A549 (cell line): Measurements from ENCODE around the gene ASIC2. TPM values are rescaled to one million over a fixed set of nuclear protein-coding genes. Genes with fewer than 3 reads are reported as not detected.
A peak's percentile ranks its signal among the peaks of the same experiment; 100 is the strongest.

Experiments used
- ATAC-seq, 2 experiments: fragments of 200-7000 bp in 1 of 2; fragments of >200 bp in 1 of 2; cut with Nextera tagmentation in 1 of 2; cut with Tn5 transposase in 1 of 2; 3 replicates each; pipeline versions ENCODE4 v1.8.0 to v1.9.1; 2018 to 2020; ENCODE audit warnings: mild to moderate bottlenecking in 1 of 2, moderate library complexity in 1 of 2
- CTCF ChIA-PET: fragments of 300-600 bp; sonication (Branson Sonifier 250); formaldehyde crosslinking; extraction: SDS; loops from one replicate; lab custom pipeline; 2021; ENCODE audit warnings: antibody characterized with exemption, inconsistent platforms; lab: Yijun Ruan, JAX
- POLR2A ChIA-PET: fragments of 350-600 bp; formaldehyde crosslinking; extraction: SDS; loops from one replicate; lab custom pipeline; 2021; ENCODE audit warnings: antibody characterized with exemption, inconsistent platforms; lab: Yijun Ruan, JAX
- DNase-seq, 2 experiments: peaks; one replicate each; pipeline versions ENCODE4 v3.0.0 to v3.0.0-alpha.2; 2011 to 2016; ENCODE audit warnings: low read depth in 1 of 2, low spot score in 1 of 2
- FAIRE-seq: peaks from 2 replicates; lab custom pipeline; 2011; peaks lifted over from hg19 to GRCh38; lab: Jason Lieb, UNC
- H3K27ac ChIP-seq, 2 experiments: fragments of >200 bp; sonication (Bioruptor Twin); formaldehyde crosslinking; 3 replicates each; pipeline ENCODE4 v1.5.1; 2016 to 2017
- H3K4me1 ChIP-seq: fragments of >200 bp; sonication (Bioruptor Twin); formaldehyde crosslinking; 3 replicates; pipeline ENCODE4 v1.6.1; 2016
- H3K4me2 ChIP-seq: fragments of >200 bp; sonication (Bioruptor Twin); formaldehyde crosslinking; 3 replicates; pipeline ENCODE4 v1.6.1; 2016
- H3K4me3 ChIP-seq: fragments of >200 bp; sonication (Bioruptor Twin); formaldehyde crosslinking; 3 replicates; pipeline ENCODE4 v1.5.1; 2016
- H3K9me3 ChIP-seq: fragments of >200 bp; sonication (Bioruptor Twin); formaldehyde crosslinking; 3 replicates; pipeline ENCODE4 v1.6.1; 2016
- BHLHE40 ChIP-seq: IDR thresholded peaks from 2 replicates; pipeline ENCODE4 v1.6.1; 2012; ENCODE audit warnings: low read depth, low read length, inconsistent platforms
- CEBPB ChIP-seq, 2 experiments: fragments of >200 bp in 1 of 2; sonication (Bioruptor Twin) in 1 of 2; formaldehyde crosslinking in 1 of 2; IDR thresholded peaks; 2 replicates each; pipeline ENCODE4 v1.6.1; 2012 to 2016
- EHF ChIP-seq: fragments of 250-450 bp; sonication (Bioruptor Pico); IDR thresholded peaks from 2 replicates; pipeline ENCODE4 v1.5.0; 2020; ENCODE audit warnings: mild to moderate bottlenecking
- ELK1 ChIP-seq: fragments of 150-350 bp; IDR thresholded peaks from 2 replicates; pipeline ENCODE4 v1.6.1; 2014; ENCODE audit warnings: low read depth, mild to moderate bottlenecking, low read length
- EP300 ChIP-seq, 2 experiments: fragments of >200 bp; sonication (Bioruptor Twin); formaldehyde crosslinking; IDR thresholded peaks; 2 replicates in 1 of 2; 3 replicates in 1 of 2; pipeline ENCODE4 v1.6.1; 2016 to 2017
- FOSB ChIP-seq: fragments of 250-450 bp; sonication (Bioruptor Pico); IDR thresholded peaks from 2 replicates; pipeline ENCODE4 v1.5.0; 2020; ENCODE audit warnings: mild to moderate bottlenecking, moderate library complexity
- FOSL2 ChIP-seq, 2 experiments: fragments of 450-650 bp in 1 of 2; fragments of >200 bp in 1 of 2; sonication (Bioruptor Twin) in 1 of 2; formaldehyde crosslinking; IDR thresholded peaks; 2 replicates each; pipeline versions ENCODE4 v1.5.0 to v1.6.1; 2016 to 2020; ENCODE audit warnings: mild to moderate bottlenecking in 1 of 2, moderate library complexity in 1 of 2
- FOXS1 ChIP-seq: fragments of 250-450 bp; sonication (Bioruptor Pico); IDR thresholded peaks from 2 replicates; pipeline ENCODE4 v1.5.0; 2020; ENCODE audit warnings: mild to moderate bottlenecking, moderate library complexity
- GATA3 ChIP-seq: IDR thresholded peaks from 2 replicates; pipeline ENCODE4 v1.6.1; 2012; ENCODE audit warnings: borderline replicate concordance
- HES2 ChIP-seq: fragments of >200 bp; sonication (Bioruptor Twin); formaldehyde crosslinking; IDR thresholded peaks from 2 replicates; pipeline ENCODE4 v1.6.1; 2016
- HOXB13 ChIP-seq: fragments of 250-450 bp; sonication (Bioruptor Pico); IDR thresholded peaks from 2 replicates; pipeline ENCODE4 v1.5.0; 2020; ENCODE audit warnings: low read depth, mild to moderate bottlenecking, moderate library complexity
- JUN ChIP-seq, 2 experiments: fragments of >200 bp; sonication (Bioruptor Twin); formaldehyde crosslinking; IDR thresholded peaks; 2 replicates in 1 of 2; 3 replicates in 1 of 2; pipeline ENCODE4 v1.6.1; 2016 to 2017
- JUNB ChIP-seq: fragments of >200 bp; sonication (Bioruptor Twin); formaldehyde crosslinking; IDR thresholded peaks from 2 replicates; pipeline ENCODE4 v1.6.1; 2016
- KDM1A ChIP-seq: fragments of 200-600 bp; sonication (generic); IDR thresholded peaks from 2 replicates; pipeline ENCODE4 v1.6.1; 2016; ENCODE audit warnings: low read depth, mild to moderate bottlenecking
- KDM5A ChIP-seq: fragments of 200-600 bp; sonication (generic); IDR thresholded peaks from 2 replicates; pipeline ENCODE4 v1.6.1; 2016; ENCODE audit warnings: antibody characterized with exemption, mild to moderate bottlenecking
- MAFK ChIP-seq: fragments of 450-650 bp; IDR thresholded peaks from 2 replicates; pipeline ENCODE4 v1.6.1; 2014; ENCODE audit not compliant: partially characterized antibody
- NFE2L2 ChIP-seq: fragments of 150-350 bp; conservative IDR thresholded peaks from 2 replicates; pipeline ENCODE4 v1.6.1; 2014; ENCODE audit warnings: low read length
- PBX3 ChIP-seq: IDR thresholded peaks from 2 replicates; pipeline ENCODE4 v1.6.1; 2012
- RAD21 ChIP-seq, 2 experiments: fragments of >200 bp in 1 of 2; sonication (Bioruptor Twin) in 1 of 2; formaldehyde crosslinking in 1 of 2; IDR thresholded peaks in 1 of 2; conservative IDR thresholded peaks in 1 of 2; 2 replicates in 1 of 2; 3 replicates in 1 of 2; pipeline ENCODE4 v1.6.1; 2012 to 2018; ENCODE audit warnings: inconsistent platforms in 1 of 2
- RCOR1 ChIP-seq: fragments of 150-350 bp; IDR thresholded peaks from 2 replicates; pipeline ENCODE4 v1.6.1; 2014; ENCODE audit warnings: antibody characterized with exemption, low read length, low read depth
- REST ChIP-seq: fragments of 200-600 bp; sonication (generic); IDR thresholded peaks from 2 replicates; pipeline ENCODE4 v1.6.1; 2016; ENCODE audit warnings: antibody characterized with exemption, mild to moderate bottlenecking, moderate library complexity
- RFX5 ChIP-seq: fragments of 450-650 bp; IDR thresholded peaks from 2 replicates; pipeline ENCODE4 v1.7.1; 2014; ENCODE audit warnings: antibody characterized with exemption, mild to moderate bottlenecking, moderate library complexity
- SMC3 ChIP-seq: fragments of >200 bp; sonication (Bioruptor Twin); formaldehyde crosslinking; IDR thresholded peaks from 3 replicates; pipeline ENCODE4 v1.6.1; 2018; ENCODE audit warnings: inconsistent platforms
- SREBF2 ChIP-seq: fragments of 450-650 bp; IDR thresholded peaks from 2 replicates; pipeline ENCODE4 v1.6.1; 2014; ENCODE audit warnings: mild to moderate bottlenecking, moderate library complexity
- TFCP2L1 ChIP-seq: fragments of 250-450 bp; sonication (Bioruptor Pico); IDR thresholded peaks from 2 replicates; pipeline ENCODE4 v1.5.0; 2021; ENCODE audit warnings: mild to moderate bottlenecking
- TP53 ChIP-seq: fragments of 250-450 bp; sonication (Bioruptor Pico); IDR thresholded peaks from 2 replicates; pipeline ENCODE4 v1.5.0; 2021; ENCODE audit warnings: mild to moderate bottlenecking, moderate library complexity
- ZC3H11A ChIP-seq: fragments of 450-650 bp; IDR thresholded peaks from 2 replicates; pipeline ENCODE4 v1.6.1; 2014; ENCODE audit warnings: antibody characterized with exemption, mild to moderate bottlenecking
- ZFP36 ChIP-seq: fragments of 450-650 bp; IDR thresholded peaks from 2 replicates; pipeline ENCODE4 v1.6.1; 2014; ENCODE audit warnings: borderline replicate concordance; ENCODE audit not compliant: partially characterized antibody
- ZSCAN20 ChIP-seq: fragments of 250-450 bp; sonication (Bioruptor Pico); IDR thresholded peaks from 2 replicates; pipeline ENCODE4 v1.8.0; 2022; ENCODE audit warnings: mild to moderate bottlenecking, moderate library complexity
- WGBS: methylation state at CpG from one replicate; pipeline ENCODE4 v1.1.6; 2017; ENCODE audit errors: missing lambda C conversion rate; 5-methylcytosine and 5-hydroxymethylcytosine counted together
- polyA plus RNA-seq, 4 experiments: library from polyadenylated mRNA; depleted of rRNA in 3 of 4; stranded (reverse); fragments of >200 nt; fragmentation: RNase III in 1 of 4; extraction: RNeasy Plus Mini Kit Qiagen cat#74134 plus additional on column Dnase treatment in 1 of 4; gene quantifications; 2 replicates in 3 of 4; 3 replicates in 1 of 4; pipeline ENCODE4 v1.2.3, GENCODE V29; 2011 to 2017
- TF ChIP-seq, protein P1 (sequence below): IDR thresholded peaks from 2 replicates; pipeline ENCODE4 v1.6.1; 2012
- TF ChIP-seq, protein P2 (sequence below): fragments of 250-450 bp; sonication (Bioruptor Pico); IDR thresholded peaks from 2 replicates; pipeline ENCODE4 v1.5.0; 2021; ENCODE audit warnings: mild to moderate bottlenecking, moderate library complexity, borderline replicate concordance

ASIC2 gene
- polyA plus RNA-seq, 2 of the 4 experiments (the other 2 are of a cell fraction) = 1.5 to 1.9 TPM

GRCh38 chr17:33267271-33267790 lies 25.8 kb downstream of the ASIC2 start:
- Histone ChIP-seq H3K9me3 (no peaks in the 10 kb centered on the region), H3K4me1 (peaks cover 28% of the 10 kb centered on the region), H3K27ac (peak overlapping the region; percentile 56 to 78), H3K4me3 (no peak overlapping the region), H3K4me2 (peak overlapping the region; percentile 68)
- FAIRE-seq (peak; percentile 89), DNase-seq (peak; percentile 55 to 71), ATAC-seq (peak; percentile 89 to 91)
- TF ChIP-seq ELK1 (no peak), MAFK (peak; percentile 22), JUN (IDR thresholded peaks at IDR 0.05) (peak; percentile 32 to 68; a peak in 2 of 5 replicates), REST (no peak), SREBF2 (no peak), RAD21 (conservative IDR thresholded peaks at IDR 0.05 in 1 of 2, IDR thresholded peaks at IDR 0.05 in 1 of 2) (0 out of 5 replicates have a peak, but pooled peaks of 1 of the 2 experiments have one; percentile 20), ZSCAN20 (no peak), ZFP36 (no peak), FOSB (CRISPR knock-in tag) (no peak), TFCP2L1 (CRISPR knock-in tag) (no peak), KDM5A (no peak), NFE2L2 (no peak), HOXB13 (CRISPR knock-in tag) (no peak), FOXS1 (CRISPR knock-in tag) (no peak; the same call in 1 of the 2 replicates), EP300 (IDR thresholded peaks at IDR 0.05) (peak in 1 of 2 experiments; percentile 72; a peak in 2 of 5 replicates), JUNB (peak; percentile 97), TP53 (CRISPR knock-in tag) (no peak), RCOR1 (no peak), KDM1A (no peak), BHLHE40 (no peak), RFX5 (no peak), EHF (no peak), FOSL2 (IDR thresholded peaks at IDR 0.05) (peak; percentile 98), FOSL2 (CRISPR knock-in tag; IDR thresholded peaks at IDR 0.05) (peak; percentile 95), HES2 (no peak), PBX3 (0 out of 2 replicates have a peak, but pooled peaks have one; percentile 45), CEBPB (IDR thresholded peaks at IDR 0.05) (peak; percentile 84 to 94), SMC3 (0 out of 3 replicates have a peak, but pooled peaks have one; percentile 6), ZC3H11A (no peak), GATA3 (peak; percentile 95)
- TF ChIP-seq, protein P1, sequence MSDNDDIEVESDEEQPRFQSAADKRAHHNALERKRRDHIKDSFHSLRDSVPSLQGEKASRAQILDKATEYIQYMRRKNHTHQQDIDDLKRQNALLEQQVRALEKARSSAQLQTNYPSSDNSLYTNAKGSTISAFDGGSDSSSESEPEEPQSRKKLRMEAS = peak; percentile 57; the same call in 1 of the 2 replicates
- TF ChIP-seq, protein P2, sequence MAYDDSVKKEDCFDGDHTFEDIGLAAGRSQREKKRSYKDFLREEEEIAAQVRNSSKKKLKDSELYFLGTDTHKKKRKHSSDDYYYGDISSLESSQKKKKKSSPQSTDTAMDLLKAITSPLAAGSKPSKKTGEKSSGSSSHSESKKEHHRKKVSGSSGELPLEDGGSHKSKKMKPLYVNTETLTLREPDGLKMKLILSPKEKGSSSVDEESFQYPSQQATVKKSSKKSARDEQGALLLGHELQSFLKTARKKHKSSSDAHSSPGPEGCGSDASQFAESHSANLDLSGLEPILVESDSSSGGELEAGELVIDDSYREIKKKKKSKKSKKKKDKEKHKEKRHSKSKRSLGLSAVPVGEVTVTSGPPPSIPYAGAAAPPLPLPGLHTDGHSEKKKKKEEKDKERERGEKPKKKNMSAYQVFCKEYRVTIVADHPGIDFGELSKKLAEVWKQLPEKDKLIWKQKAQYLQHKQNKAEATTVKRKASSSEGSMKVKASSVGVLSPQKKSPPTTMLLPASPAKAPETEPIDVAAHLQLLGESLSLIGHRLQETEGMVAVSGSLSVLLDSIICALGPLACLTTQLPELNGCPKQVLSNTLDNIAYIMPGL = no peak
- WGBS = 4% methylated on average over 6 of the region's 6 CpGs
- CTCF ChIA-PET = interaction anchor here (0.9 to 3.5 kb wide), 4 partner anchors 10 to 269 kb away, joined by 3 to 20 read pairs (median 4); partner anchors contain the start of gene ASIC2
- POLR2A ChIA-PET = no interaction called here
